Measurements from ENCODE around the gene PRKN. TPM values are rescaled to one million over a fixed set of nuclear protein-coding genes. Genes with fewer than 3 reads are reported as not detected.

PRKN gene
- total and polyA plus RNA-seq, 2 experiments from 2014 or later = 0.10 to 0.84 TPM

- TF ChIP-seq, protein P1, sequence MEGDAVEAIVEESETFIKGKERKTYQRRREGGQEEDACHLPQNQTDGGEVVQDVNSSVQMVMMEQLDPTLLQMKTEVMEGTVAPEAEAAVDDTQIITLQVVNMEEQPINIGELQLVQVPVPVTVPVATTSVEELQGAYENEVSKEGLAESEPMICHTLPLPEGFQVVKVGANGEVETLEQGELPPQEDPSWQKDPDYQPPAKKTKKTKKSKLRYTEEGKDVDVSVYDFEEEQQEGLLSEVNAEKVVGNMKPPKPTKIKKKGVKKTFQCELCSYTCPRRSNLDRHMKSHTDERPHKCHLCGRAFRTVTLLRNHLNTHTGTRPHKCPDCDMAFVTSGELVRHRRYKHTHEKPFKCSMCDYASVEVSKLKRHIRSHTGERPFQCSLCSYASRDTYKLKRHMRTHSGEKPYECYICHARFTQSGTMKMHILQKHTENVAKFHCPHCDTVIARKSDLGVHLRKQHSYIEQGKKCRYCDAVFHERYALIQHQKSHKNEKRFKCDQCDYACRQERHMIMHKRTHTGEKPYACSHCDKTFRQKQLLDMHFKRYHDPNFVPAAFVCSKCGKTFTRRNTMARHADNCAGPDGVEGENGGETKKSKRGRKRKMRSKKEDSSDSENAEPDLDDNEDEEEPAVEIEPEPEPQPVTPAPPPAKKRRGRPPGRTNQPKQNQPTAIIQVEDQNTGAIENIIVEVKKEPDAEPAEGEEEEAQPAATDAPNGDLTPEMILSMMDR (conservative IDR thresholded peaks at IDR 0.05; ENCODE audit: low read depth in 2 of 2) = no peak
- TF ChIP-seq, protein P2, sequence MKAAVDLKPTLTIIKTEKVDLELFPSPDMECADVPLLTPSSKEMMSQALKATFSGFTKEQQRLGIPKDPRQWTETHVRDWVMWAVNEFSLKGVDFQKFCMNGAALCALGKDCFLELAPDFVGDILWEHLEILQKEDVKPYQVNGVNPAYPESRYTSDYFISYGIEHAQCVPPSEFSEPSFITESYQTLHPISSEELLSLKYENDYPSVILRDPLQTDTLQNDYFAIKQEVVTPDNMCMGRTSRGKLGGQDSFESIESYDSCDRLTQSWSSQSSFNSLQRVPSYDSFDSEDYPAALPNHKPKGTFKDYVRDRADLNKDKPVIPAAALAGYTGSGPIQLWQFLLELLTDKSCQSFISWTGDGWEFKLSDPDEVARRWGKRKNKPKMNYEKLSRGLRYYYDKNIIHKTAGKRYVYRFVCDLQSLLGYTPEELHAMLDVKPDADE (IDR thresholded peaks at IDR 0.05) = no peak
- TF ChIP-seq EZH2phosphoT487 (IDR thresholded peaks at IDR 0.05; ENCODE audit: unreplicated experiment) = no peak
These were observed 1312.9 kb downstream of the PRKN start (continued) for GRCh38 chr6:161414707-161415106.

GRCh38 chr6:161414180-161414579, 1313.4 kb downstream of the PRKN start:
- no peak overlapping the region for H3K4me2 ChIP-seq
- H3K9me3 Mint-ChIP-seq = no peaks in the 10 kb centered on the region
- no peak overlapping the region for H3K27ac ChIP-seq (ENCODE audit: low read depth)
- ATAC-seq = no peak
- no peaks in the 10 kb centered on the region for H3K4me1 ChIP-seq (ENCODE audit: insufficient read depth)
- DNase-seq (ENCODE audit: low spot score) = no peak
- H3K79me2 ChIP-seq (replicated peaks; ENCODE audit: insufficient read depth) = no peaks in the 10 kb centered on the region
- H3K27me3 Mint-ChIP-seq (ENCODE audit: insufficient read depth, low read depth, poor library complexity) = peaks cover 6% of the 10 kb centered on the region
- no peak overlapping the region; the same call in 1 of the 2 replicates for H3K27ac Mint-ChIP-seq
- no peaks in the 10 kb centered on the region for H3K27me3 ChIP-seq (ENCODE audit: insufficient read depth)
- H4K20me1 ChIP-seq (replicated peaks; ENCODE audit: insufficient read depth) = no peaks in the 10 kb centered on the region
- no peak overlapping the region for H3K4me3 Mint-ChIP-seq
- H3K4me1 Mint-ChIP-seq = peaks cover 18% of the 10 kb centered on the region
- no peaks in the 10 kb centered on the region for H3K36me3 ChIP-seq (ENCODE audit: insufficient read depth)
- H3K36me3 Mint-ChIP-seq (ENCODE audit: low read depth) = no peaks in the 10 kb centered on the region
- no peak overlapping the region for H2AFZ ChIP-seq
- no peak overlapping the region for H3K4me3 ChIP-seq
- H3F3A ChIP-seq (replicated peaks; ENCODE audit: low read depth) = no peaks in the 10 kb centered on the region
- H3K9me2 ChIP-seq (ENCODE audit: insufficient read depth) = no peaks in the 10 kb centered on the region
- no peak for TF ChIP-seq CREB1 (CRISPR knock-in tag; IDR thresholded peaks at IDR 0.05; ENCODE audit: low read depth)
- TF ChIP-seq NANOG (IDR thresholded peaks at IDR 0.05; ENCODE audit: borderline replicate concordance) = no peak
- TF ChIP-seq, protein P1 (conservative IDR thresholded peaks at IDR 0.05; ENCODE audit: low read depth in 2 of 2) = no peak
- no peak for TF ChIP-seq EZH2phosphoT487 (IDR thresholded peaks at IDR 0.05; ENCODE audit: unreplicated experiment)
- TF ChIP-seq ZNF462 (CRISPR knock-in tag; IDR thresholded peaks at IDR 0.05) = no peak
- TF ChIP-seq REST (IDR thresholded peaks at IDR 0.05; ENCODE audit: unreplicated experiment) = no peak
- no peak for TF ChIP-seq ZNF114 (CRISPR knock-in tag; IDR thresholded peaks at IDR 0.05)
- TF ChIP-seq EZH2 (IDR thresholded peaks at IDR 0.05; ENCODE audit: low read depth, unreplicated experiment) = no peak
- no peak for TF ChIP-seq POLR2AphosphoS5 (IDR thresholded peaks at IDR 0.05; ENCODE audit: low read depth)

All from GM23338 (cell line).